Measurements from ENCODE around the gene SCTR. TPM values are rescaled to one million over a fixed set of nuclear protein-coding genes. Genes with fewer than 3 reads are reported as not detected.

SCTR gene
- total RNA-seq, 1 donor: not detected

DNA sequence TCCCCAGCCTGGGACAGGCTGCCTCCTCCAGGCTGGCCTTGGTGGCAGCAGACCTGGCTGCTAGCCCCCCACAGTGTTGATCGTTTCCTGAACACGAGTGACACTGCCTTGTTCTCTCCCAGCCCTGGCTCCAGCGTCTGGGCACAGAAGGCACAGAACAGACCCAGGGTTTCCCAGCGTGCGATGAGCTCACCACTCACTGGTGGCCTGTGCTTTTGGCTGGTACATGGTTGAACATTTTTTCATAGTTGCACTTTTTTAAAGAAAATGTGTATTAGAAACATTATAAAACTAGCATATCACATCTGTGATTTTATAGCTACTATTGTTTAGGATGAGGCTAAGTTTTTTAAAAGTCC lies 40.9 kb downstream of the SCTR start:
- TF ChIP-seq CTCF (IDR thresholded peaks at IDR 0.05; ENCODE audit: insufficient read depth, low read length): no peak
- DNase-seq (ENCODE audit: low read depth): no peak
- H3K4me3 ChIP-seq (ENCODE audit: low read depth, low read length): no peak overlapping the region

DNA sequence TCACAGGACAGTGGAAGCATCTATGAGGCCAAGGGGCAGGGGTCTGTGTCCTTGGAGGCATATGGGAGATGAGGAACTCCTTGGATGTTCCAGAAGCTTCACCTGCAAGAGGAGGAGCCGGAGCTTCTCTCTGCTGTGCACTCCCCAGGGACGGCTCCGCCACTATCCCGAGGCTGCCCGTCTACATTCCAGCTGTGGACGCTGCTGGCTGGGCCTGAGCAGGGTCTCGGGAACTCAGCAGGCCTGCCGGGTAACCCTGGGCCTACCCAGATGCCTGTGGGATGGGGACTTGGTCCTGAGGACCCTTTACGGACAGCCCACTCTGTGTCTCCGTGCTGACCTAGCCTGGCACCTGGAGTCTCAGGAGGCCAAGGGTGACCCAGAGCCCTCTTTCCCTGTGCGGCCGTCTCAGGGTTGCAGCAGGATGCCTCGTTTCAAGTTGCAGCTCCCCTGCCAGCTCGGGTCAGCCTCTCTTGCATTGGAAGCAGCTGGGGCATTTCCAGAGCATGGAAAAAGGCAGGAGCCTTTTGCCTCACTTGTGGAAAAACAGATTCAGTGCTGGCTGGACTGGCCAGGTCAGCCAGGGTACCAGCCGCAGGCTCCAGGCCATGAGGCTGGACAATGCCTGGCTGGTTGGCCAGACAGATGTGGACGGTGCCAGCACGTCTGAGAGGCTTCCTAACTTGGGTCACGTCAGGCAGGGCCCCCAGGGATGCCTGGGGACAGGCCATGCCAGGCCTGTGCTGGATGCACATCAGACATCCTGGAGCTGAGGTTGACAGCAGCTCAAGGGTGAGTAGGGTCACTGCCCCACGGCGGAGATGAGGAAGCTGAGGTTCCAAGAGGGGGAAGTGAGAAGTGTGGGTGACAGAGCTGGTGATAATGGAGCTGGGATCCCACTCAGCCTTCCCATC lies 41.5 kb downstream of the SCTR start:
- DNase-seq (ENCODE audit: low read depth): no peak
- no peak for TF ChIP-seq CTCF (IDR thresholded peaks at IDR 0.05; ENCODE audit: insufficient read depth, low read length)
- no peak overlapping the region for H3K4me3 ChIP-seq (ENCODE audit: low read depth, low read length)

DNA sequence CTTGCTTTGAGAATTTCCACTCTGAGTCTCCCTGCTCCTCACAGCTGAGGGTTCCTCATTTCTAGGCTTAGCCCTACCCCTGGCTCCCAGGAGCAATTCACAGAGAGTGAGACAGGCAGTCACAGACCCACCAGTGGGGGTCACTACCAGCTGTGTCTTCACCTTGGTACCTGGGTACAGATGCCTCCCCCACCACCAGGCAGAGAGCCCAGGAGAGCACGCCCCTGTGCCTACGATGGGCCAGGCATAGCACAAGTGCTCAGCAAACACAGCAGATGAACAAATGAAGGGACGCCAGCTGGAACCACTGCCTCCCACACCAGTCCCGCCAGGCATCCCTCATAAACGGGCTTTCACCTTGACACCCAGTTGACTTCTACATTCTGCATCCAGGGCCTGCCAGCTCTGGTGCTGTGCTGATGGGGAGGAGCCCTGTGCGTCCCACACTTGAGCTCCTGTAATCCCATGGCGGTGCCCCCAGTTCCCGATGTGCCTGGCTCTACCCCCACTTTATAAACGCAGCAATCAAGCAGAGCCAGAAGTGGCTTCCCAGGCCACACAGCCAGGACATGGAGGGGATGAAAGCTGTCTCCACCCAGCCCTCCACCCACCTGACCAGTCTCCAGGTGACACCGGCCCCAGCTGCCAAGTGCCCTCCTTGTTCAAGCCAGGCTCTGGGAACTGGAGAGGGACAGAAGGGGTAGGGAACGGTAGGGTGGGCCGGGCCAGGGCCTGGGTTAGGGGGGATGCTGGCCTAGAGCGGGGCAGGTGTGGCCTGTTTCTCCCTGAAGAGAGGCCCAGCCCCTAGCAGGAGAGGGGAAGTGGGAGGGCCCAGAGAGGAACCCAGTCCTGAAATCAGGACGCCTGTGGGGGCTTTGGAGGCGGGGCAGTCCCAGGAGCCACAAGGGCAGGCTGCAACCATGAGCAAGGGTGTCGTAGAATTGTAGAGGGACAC lies 42.5 kb downstream of the SCTR start:
- TF ChIP-seq CTCF (IDR thresholded peaks at IDR 0.05; ENCODE audit: insufficient read depth, low read length): no peak

GRCh38 chr2:119480718-119481142 lies 43.6 kb downstream of the SCTR start:
- no peak overlapping the region for H3K4me3 ChIP-seq (ENCODE audit: low read depth, low read length)
- no peak for DNase-seq (ENCODE audit: low read depth)
- TF ChIP-seq CTCF (IDR thresholded peaks at IDR 0.05; ENCODE audit: insufficient read depth, low read length): no peak

More for the DNA sequence above, 42.5 kb downstream of the SCTR start:
- H3K4me3 ChIP-seq (ENCODE audit: low read depth, low read length): no peak overlapping the region
- DNase-seq (ENCODE audit: low read depth): no peak

DNA sequence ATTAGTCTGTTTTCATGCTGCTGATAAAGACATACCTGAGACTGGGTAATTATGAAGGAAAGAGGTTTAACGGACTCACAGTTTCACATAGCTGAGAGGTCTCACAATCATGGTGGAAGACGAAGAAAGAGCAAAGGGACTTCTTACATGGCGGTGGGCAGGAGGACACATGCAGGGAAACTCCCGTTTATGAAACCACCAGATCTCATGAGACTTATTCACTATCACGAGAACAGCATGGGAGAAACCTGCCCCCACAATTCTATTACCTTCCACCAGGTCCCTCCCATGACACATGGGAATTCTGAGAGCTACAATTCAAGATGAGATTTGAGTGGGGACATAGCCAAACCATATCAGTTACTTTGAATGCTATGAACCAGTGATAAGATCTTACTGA lies 44.1 kb downstream of the SCTR start:
- TF ChIP-seq CTCF (IDR thresholded peaks at IDR 0.05; ENCODE audit: insufficient read depth, low read length): no peak
- H3K4me3 ChIP-seq (ENCODE audit: low read depth, low read length): no peak overlapping the region
- no peak for DNase-seq (ENCODE audit: low read depth)

DNA sequence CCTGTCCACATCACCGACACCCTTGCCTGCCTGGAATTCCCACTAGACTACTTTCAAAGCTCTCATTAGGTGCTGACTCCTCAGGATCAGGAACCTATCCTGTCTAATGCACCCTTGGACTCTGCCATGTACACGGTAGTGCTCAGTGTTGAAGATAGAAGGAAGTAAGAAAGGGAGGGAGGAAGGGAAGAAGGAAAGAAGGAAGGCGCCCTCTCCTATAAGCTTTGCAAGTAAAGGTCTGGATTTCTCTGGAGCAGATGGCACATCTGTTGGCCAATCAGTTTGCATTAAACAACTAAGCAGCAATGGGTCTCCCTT lies 45.3 kb downstream of the SCTR start:
- DNase-seq (ENCODE audit: low read depth): no peak
- TF ChIP-seq CTCF (IDR thresholded peaks at IDR 0.05; ENCODE audit: insufficient read depth, low read length): no peak
- H3K4me3 ChIP-seq (ENCODE audit: low read depth, low read length): no peak overlapping the region

Data from fibroblast of the aortic adventitia (primary cell).